Measurements from ENCODE around the gene RNF121.

The RNF121 gene

DNA sequence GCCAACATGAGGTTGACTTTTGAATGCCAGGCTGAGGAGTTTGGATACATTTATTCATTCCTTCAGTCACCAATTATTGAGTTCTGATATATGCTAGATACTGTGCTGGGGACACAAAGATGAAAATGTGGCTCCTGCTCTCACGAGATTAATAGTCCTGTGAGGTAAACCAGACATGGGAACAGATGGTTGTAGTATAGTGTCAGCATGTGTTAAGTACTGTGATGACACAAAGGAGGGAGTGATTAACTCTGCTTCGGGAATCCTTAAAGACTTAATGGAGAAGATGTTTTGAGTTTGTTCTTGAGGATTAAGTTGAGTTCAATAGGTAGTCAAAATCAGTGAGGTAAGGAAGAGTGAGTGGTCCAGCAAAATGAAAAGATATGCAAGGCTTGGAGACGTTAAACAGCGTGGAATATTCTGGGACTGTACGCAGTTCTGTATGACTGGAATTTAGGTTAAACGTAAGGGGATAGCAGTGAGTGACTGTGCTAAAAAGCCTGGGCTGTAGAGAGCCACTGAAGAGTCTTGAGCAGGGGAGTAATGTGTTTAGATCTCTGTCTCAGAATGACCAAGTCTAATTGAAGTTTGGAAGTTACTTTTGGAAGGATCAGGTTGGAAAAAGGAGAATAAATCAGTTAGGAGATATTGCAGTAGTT is 11.8 kb downstream of the RNF121 start:
- TF ChIP-seq, protein P1, sequence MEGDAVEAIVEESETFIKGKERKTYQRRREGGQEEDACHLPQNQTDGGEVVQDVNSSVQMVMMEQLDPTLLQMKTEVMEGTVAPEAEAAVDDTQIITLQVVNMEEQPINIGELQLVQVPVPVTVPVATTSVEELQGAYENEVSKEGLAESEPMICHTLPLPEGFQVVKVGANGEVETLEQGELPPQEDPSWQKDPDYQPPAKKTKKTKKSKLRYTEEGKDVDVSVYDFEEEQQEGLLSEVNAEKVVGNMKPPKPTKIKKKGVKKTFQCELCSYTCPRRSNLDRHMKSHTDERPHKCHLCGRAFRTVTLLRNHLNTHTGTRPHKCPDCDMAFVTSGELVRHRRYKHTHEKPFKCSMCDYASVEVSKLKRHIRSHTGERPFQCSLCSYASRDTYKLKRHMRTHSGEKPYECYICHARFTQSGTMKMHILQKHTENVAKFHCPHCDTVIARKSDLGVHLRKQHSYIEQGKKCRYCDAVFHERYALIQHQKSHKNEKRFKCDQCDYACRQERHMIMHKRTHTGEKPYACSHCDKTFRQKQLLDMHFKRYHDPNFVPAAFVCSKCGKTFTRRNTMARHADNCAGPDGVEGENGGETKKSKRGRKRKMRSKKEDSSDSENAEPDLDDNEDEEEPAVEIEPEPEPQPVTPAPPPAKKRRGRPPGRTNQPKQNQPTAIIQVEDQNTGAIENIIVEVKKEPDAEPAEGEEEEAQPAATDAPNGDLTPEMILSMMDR (IDR thresholded peaks at IDR 0.05; ENCODE audit: low read depth, low read length, missing control alignments): no peak
- no peak for DNase-seq (ENCODE audit: low read depth)
- no peak overlapping the region for H3K4me3 ChIP-seq (ENCODE audit: low read depth, low read length)

DNA sequence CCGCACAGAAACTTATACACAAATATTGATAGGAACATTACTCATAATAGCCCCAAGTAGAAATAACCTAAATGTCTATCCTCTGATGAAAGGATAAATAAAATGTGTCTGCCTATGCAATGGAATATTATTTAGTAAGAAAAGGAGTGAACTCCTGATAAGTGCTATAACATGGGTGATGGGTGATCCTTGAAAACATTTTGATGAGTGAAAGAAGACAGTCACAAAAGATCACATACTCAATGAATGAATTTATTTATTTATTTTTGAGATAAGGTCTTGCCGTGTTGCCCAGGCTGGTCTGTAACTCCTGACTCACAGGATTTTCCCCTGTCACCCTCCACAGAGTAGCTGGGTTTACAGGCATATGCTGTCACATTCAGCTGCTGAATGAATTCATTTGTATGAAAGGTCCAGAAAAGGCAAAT is 17.3 kb downstream of the RNF121 start:
- no peak for DNase-seq (ENCODE audit: low read depth)
- no peak overlapping the region for H3K4me3 ChIP-seq (ENCODE audit: low read depth, low read length)
- TF ChIP-seq, protein P1 (IDR thresholded peaks at IDR 0.05; ENCODE audit: low read depth, low read length, missing control alignments): no peak

DNA sequence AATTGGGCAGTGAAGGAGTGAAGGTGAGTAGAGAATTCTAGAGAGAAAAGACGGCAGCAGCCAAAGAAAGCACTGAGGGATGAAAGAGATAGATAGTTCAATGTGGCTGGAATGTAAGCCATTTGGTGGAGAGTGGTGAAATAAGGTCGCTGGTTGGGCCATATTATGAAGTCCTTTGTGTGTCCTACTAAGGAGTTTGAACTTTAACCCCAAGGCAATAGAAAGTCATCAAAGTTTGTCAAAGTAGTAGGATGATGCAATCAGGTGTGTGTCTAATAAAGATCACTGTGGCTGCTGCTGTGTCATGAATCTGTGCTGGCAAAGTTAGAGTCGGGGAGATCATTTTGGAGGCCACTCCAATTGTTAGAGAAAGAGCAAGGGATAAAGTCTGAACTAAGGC is 18.7 kb downstream of the RNF121 start:
- DNase-seq (ENCODE audit: low read depth): no peak
- H3K4me3 ChIP-seq (ENCODE audit: low read depth, low read length): no peak overlapping the region
- TF ChIP-seq, protein P1 (IDR thresholded peaks at IDR 0.05; ENCODE audit: low read depth, low read length, missing control alignments): no peak

DNA sequence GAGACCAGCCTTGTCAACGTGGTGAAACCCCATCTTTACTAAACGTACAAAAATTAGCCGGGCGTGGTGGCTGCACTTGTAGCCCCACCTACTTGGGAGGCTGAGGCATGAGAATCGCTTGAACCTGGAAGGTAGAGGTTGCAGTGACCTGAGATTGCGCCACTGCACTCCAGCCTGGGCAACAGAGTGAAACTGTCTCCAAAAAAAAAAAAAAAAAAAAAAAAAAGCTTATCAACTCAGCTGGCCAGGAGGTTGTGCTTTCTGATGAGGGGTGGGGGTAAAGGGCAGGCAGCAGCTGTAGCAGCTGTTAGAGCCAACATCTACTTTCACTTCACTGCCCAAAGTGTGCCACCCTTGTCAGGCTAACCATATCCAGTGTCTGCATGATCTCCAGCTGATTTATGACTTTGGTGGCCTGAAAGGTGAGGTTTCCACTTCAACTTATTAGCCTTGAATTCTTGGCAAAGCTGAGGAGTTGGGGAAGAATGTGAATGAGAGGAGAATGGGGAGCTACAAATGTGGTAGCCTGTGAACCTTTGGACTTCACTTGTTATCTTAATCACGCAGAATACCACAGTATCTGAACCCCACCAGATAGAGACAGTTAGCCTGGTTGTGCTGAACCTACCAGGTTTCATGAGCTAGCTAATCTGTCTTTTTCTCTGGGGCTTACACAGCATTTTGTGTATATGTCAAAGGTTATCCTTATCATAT is 19.6 kb downstream of the RNF121 start:
- DNase-seq (ENCODE audit: low read depth): no peak
- H3K4me3 ChIP-seq (ENCODE audit: low read depth, low read length): no peak overlapping the region
- TF ChIP-seq, protein P1 (IDR thresholded peaks at IDR 0.05; ENCODE audit: low read depth, low read length, missing control alignments): no peak

DNA sequence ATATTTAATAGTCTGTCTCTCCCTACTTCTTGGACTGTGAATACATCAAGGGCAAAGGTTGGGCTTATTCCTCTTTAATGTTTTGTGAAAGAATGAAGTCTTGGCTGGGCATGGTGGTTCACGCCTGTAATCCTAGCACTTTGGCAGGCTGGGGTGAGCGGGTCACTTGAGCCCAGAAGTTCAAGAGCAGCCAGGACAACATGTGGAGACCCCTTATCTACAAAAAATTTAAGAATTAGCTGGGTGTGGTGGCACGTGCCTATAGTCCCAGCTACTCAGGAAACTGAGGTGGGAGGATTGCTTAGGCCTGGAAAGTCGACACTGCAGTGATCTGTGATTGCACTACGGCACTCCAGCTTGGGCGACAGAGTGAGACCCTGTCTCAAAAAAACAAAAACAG is 20.2 kb downstream of the RNF121 start:
- TF ChIP-seq, protein P1 (IDR thresholded peaks at IDR 0.05; ENCODE audit: low read depth, low read length, missing control alignments): no peak
- H3K4me3 ChIP-seq (ENCODE audit: low read depth, low read length): no peak overlapping the region
- no peak for DNase-seq (ENCODE audit: low read depth)

DNA sequence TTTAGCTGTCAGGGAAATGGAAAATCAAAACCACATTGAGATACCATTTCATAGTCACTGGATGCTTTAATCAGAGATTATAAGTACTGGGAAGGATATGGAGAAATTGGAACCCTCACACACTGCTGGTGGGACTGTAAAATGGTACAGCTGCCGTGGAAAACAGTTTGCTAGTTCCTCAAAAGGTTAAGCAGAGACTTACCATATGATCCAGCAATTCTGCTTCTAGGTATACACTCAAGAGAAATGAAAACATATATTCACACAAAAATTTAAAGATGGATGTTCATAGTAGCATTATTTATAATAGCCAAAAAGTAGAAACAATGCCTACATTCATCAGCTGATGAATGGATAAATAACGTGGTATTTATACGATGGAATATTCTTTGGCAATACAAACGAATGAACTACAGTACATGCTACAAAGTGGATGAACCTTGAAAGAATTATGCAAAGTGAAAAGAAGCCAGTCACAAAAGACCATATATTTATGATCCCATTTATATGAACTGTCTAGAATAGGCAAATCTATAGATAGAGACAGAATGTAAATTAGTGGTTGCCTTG is 23.0 kb downstream of the RNF121 start:
- H3K4me3 ChIP-seq (ENCODE audit: low read depth, low read length): no peak overlapping the region
- TF ChIP-seq, protein P1 (IDR thresholded peaks at IDR 0.05; ENCODE audit: low read depth, low read length, missing control alignments): no peak
- DNase-seq (ENCODE audit: low read depth): no peak
